GM12878 (cell line): ENCODE data around the gene GORASP1. TPM values are rescaled to one million over a fixed set of nuclear protein-coding genes. Genes with fewer than 3 reads are reported as not detected.

Source experiments
- ATAC-seq: fragments of 200-7000 bp; cut with Tn5 transposase; 3 replicates; pipeline ENCODE4 v1.9.1; 2020; ENCODE audit warnings: mild to moderate bottlenecking, moderate library complexity
- BruUV-seq: library from RNA; stranded (reverse); fragments of 400-500 nt; replicated peaks from 2 replicates; lab custom pipeline; 2021; lab: Mats Ljungman, UMichigan
- CTCF ChIA-PET: fragments of 300-600 bp; sonication (Branson Sonifier 250); formaldehyde crosslinking; extraction: SDS; loops from one replicate; lab custom pipeline; 2021; ENCODE audit warnings: inconsistent platforms; lab: Yijun Ruan, JAX
- POLR2A ChIA-PET: fragments of 350-600 bp; formaldehyde crosslinking; extraction: SDS; loops from one replicate; lab custom pipeline; 2021; ENCODE audit warnings: inconsistent platforms; lab: Charles Lee
- RAD21 ChIA-PET: fragments of 300-600 bp; sonication (Branson Sonifier 250); formaldehyde crosslinking; loops from one replicate; lab custom pipeline; 2023; ENCODE audit warnings: antibody characterized with exemption; ENCODE audit not compliant: unreplicated experiment; lab: Charles Lee
- SMC1A ChIA-PET: fragments of 300-600 bp; sonication (Branson Sonifier 250); formaldehyde crosslinking; loops from one replicate; lab custom pipeline; 2023; ENCODE audit not compliant: unreplicated experiment, uncharacterized antibody; lab: Charles Lee
- DNase-seq: peaks from one replicate; pipeline ENCODE4 v3.0.0-alpha.2; 2011; ENCODE audit warnings: low read depth, low spot score
- FAIRE-seq: peaks from 3 replicates; lab custom pipeline; 2011; peaks lifted over from hg19 to GRCh38; lab: Jason Lieb, UNC
- H2AFZ ChIP-seq: 2 replicates; pipeline ENCODE4 v1.6.0; 2011; ENCODE audit warnings: low read depth, low read length, control low read depth; ENCODE audit not compliant: control insufficient read depth
- H3K27ac ChIP-seq: 2 replicates; pipeline ENCODE4 v1.5.1; 2011; ENCODE audit warnings: control low read depth; ENCODE audit not compliant: control insufficient read depth, insufficient read depth
- H3K27me3 ChIP-seq, 2 experiments: replicated peaks in 1 of 2; 2 replicates each; pipeline versions ENCODE4 v1.6.0 to v1.6.1; 2011; ENCODE audit warnings: low read length in 1 of 2; ENCODE audit not compliant: control insufficient read depth in 2 of 2, insufficient read depth in 2 of 2
- H3K36me3 ChIP-seq, 2 experiments: 2 replicates each; pipeline ENCODE4 v1.5.1; 2011; ENCODE audit warnings: low read length in 1 of 2; ENCODE audit not compliant: control insufficient read depth in 2 of 2, insufficient read depth in 2 of 2
- H3K4me1 ChIP-seq: 2 replicates; pipeline ENCODE4 v1.6.1; 2011; ENCODE audit warnings: mild to moderate bottlenecking, low read length, moderate library complexity, mixed read lengths; ENCODE audit not compliant: control insufficient read depth, insufficient read depth
- H3K4me2 ChIP-seq: 2 replicates; pipeline ENCODE4 v1.6.0; 2011; ENCODE audit warnings: control low read depth; ENCODE audit not compliant: control insufficient read depth, insufficient read depth
- H3K4me3 ChIP-seq: fragments of 200-600 bp; sonication (generic); 2 replicates; pipeline ENCODE4 v1.5.1; 2016
- H3K79me2 ChIP-seq: 2 replicates; pipeline ENCODE4 v1.6.0; 2011; ENCODE audit warnings: low read length; ENCODE audit not compliant: control insufficient read depth, insufficient read depth
- H3K9ac ChIP-seq: 2 replicates; pipeline ENCODE4 v1.8.0; 2011; ENCODE audit warnings: low read length, control low read depth, mixed read lengths; ENCODE audit not compliant: control insufficient read depth, insufficient read depth
- H3K9me3 ChIP-seq: replicated peaks from 3 replicates; pipeline ENCODE4 v1.5.1; 2011; ENCODE audit warnings: mild to moderate bottlenecking, low read length; ENCODE audit not compliant: control insufficient read depth, insufficient read depth
- H4K20me1 ChIP-seq: 2 replicates; pipeline ENCODE4 v1.6.0; 2011; ENCODE audit not compliant: control insufficient read depth, insufficient read depth
- CEBPB ChIP-seq, 2 experiments: fragments of 150-350 bp in 1 of 2; IDR thresholded peaks; 2 replicates each; pipeline ENCODE4 v1.6.1; 2012 to 2014; ENCODE audit warnings: low read depth in 2 of 2, low read length in 2 of 2, borderline replicate concordance in 1 of 2, inconsistent platforms in 1 of 2
- ETV6 ChIP-seq, 2 experiments: fragments of 450-650 bp in 1 of 2; IDR thresholded peaks in 1 of 2; conservative IDR thresholded peaks in 1 of 2; 2 replicates each; pipeline ENCODE4 v1.6.1; 2014; ENCODE audit warnings: antibody characterized with exemption in 1 of 2, borderline replicate concordance in 1 of 2, low read depth in 1 of 2, mild to moderate bottlenecking in 1 of 2, moderate library complexity in 1 of 2
- FOXM1 ChIP-seq: IDR thresholded peaks from 2 replicates; pipeline ENCODE4 v1.6.1; 2012; ENCODE audit warnings: low read depth, mild to moderate bottlenecking, inconsistent platforms, low read length, moderate library complexity
- MTA2 ChIP-seq: fragments of 450-650 bp; IDR thresholded peaks from 2 replicates; pipeline ENCODE4 v1.6.1; 2016; ENCODE audit warnings: low read depth, mild to moderate bottlenecking, moderate library complexity
- MXI1 ChIP-seq: fragments of 150-350 bp; IDR thresholded peaks from 2 replicates; pipeline ENCODE4 v1.6.1; 2011; ENCODE audit warnings: low read depth, mild to moderate bottlenecking, inconsistent platforms, low read length, improper control_type of control experiment
- MYC ChIP-seq: IDR thresholded peaks from 2 replicates; pipeline ENCODE4 v1.6.1; 2011; ENCODE audit warnings: mild to moderate bottlenecking, low read length, moderate library complexity, inconsistent platforms; ENCODE audit not compliant: insufficient read depth, insufficient replicate concordance, insufficient read length, severe bottlenecking
- YBX1 ChIP-seq: fragments of 450-650 bp; IDR thresholded peaks from 2 replicates; pipeline ENCODE4 v1.6.1; 2016; ENCODE audit warnings: antibody characterized with exemption
- ZNF207 ChIP-seq: fragments of 450-650 bp; IDR thresholded peaks from 2 replicates; pipeline ENCODE4 v1.6.1; 2014; ENCODE audit warnings: antibody characterized with exemption, mild to moderate bottlenecking, borderline replicate concordance
- WGBS: methylation state at CpG from one replicate; pipeline ENCODE4 v1.1.6; 2016; ENCODE audit warnings: low lambda C conversion rate; ENCODE audit not compliant: insufficient replicate concordance, insufficient coverage; ENCODE audit errors: missing lambda C conversion rate; 5-methylcytosine and 5-hydroxymethylcytosine counted together
- in situ Hi-C: fragments of 300-500 bp; cut with MboI; formaldehyde crosslinking; loops from 9 replicates; pipeline ENCODE4 v1.14.3; 2018; ENCODE audit warnings: mixed read lengths
- intact Hi-C: fragments of 100-400 bp; cut with micrococcal nuclease; formaldehyde crosslinking; loops from one replicate; pipeline ENCODE4 v1.14.2; 2022; ENCODE audit not compliant: unreplicated experiment
- polyA plus RNA-seq, 11 experiments: library from polyadenylated mRNA; depleted of rRNA in 4 of 11; unstranded in 6 of 11; stranded (reverse) in 5 of 11; fragments of >200 nt; fragmentation: Nextera tagmentation in 4 of 11; fragmentation: Illumina TruSeq in 1 of 11; extraction: Ambion mirVana in 4 of 11; extraction: Trizol in 1 of 11; gene quantifications; 1 replicate in 1 of 11; 2 replicates in 10 of 11; pipeline versions ENCODE4 v1.2.1 to v1.2.3, GENCODE V29; 2011 to 2016; ENCODE audit warnings: inconsistent platforms in 2 of 11, missing spikeins in 2 of 11, low read depth in 1 of 11
- total RNA-seq, 4 experiments: library from RNA; depleted of rRNA in 3 of 4; stranded (reverse); fragments of >200 nt in 3 of 4; fragmentation: Illumina TruSeq in 1 of 4; extraction: Trizol in 1 of 4; gene quantifications; 2 replicates each; pipeline versions ENCODE4 v1.2.1 to v1.2.3, GENCODE V29; 2013 to 2021
- TF ChIP-seq, protein P1 (sequence below): fragments of 450-650 bp; IDR thresholded peaks from 2 replicates; pipeline ENCODE4 v1.6.1; 2017; ENCODE audit warnings: antibody characterized with exemption, mild to moderate bottlenecking, moderate library complexity
- TF ChIP-seq, protein P2 (sequence below): fragments of 450-650 bp; IDR thresholded peaks from 2 replicates; pipeline ENCODE4 v1.6.1; 2017; ENCODE audit warnings: mild to moderate bottlenecking, low read depth, inconsistent platforms; ENCODE audit not compliant: poor library complexity, severe bottlenecking

The GORASP1 gene
- total and polyA plus RNA-seq, 10 of the 15 experiments (the other 5 are each of a cell fraction or from before 2014, with no cell fraction given): 3.6 to 32.7 (median 23.2) TPM

DNA sequence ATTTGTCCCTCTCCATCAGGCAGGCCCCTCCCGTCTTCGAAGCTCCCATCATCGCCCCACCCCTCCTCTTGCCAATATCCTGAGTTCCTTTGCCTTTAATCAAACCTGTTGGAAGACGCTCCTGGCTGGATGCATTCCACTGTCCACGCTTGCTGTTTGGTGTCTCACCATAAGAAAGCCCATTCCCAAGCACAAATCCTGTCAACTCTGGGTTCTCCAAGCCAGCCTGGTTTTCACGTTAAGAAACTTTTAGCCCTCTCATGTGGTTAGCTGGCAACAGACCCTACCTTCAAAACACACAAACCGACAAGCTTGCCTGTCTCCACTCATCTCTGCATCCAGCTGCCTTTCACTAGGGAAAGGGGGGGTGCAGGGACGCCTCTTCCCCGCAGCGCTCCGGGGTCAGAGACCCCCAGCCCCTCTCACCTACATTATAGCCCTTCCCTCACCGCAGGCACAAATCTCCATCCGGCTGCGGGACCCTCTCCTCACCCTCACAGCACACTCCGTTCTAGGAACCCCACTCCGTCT lies 1.1 kb downstream of the GORASP1 start (continued):
- TF ChIP-seq, protein P1, sequence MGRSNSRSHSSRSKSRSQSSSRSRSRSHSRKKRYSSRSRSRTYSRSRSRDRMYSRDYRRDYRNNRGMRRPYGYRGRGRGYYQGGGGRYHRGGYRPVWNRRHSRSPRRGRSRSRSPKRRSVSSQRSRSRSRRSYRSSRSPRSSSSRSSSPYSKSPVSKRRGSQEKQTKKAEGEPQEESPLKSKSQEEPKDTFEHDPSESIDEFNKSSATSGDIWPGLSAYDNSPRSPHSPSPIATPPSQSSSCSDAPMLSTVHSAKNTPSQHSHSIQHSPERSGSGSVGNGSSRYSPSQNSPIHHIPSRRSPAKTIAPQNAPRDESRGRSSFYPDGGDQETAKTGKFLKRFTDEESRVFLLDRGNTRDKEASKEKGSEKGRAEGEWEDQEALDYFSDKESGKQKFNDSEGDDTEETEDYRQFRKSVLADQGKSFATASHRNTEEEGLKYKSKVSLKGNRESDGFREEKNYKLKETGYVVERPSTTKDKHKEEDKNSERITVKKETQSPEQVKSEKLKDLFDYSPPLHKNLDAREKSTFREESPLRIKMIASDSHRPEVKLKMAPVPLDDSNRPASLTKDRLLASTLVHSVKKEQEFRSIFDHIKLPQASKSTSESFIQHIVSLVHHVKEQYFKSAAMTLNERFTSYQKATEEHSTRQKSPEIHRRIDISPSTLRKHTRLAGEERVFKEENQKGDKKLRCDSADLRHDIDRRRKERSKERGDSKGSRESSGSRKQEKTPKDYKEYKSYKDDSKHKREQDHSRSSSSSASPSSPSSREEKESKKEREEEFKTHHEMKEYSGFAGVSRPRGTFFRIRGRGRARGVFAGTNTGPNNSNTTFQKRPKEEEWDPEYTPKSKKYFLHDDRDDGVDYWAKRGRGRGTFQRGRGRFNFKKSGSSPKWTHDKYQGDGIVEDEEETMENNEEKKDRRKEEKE: no peak
- TF ChIP-seq ZNF207 (no peak), MXI1 (no peak), ETV6 (conservative IDR thresholded peaks at IDR 0.05 in 1 of 2, IDR thresholded peaks at IDR 0.05 in 1 of 2; ENCODE audit: borderline replicate concordance in 1 of 2, low read depth in 1 of 2) (no peak), YBX1 (no peak)

- H3K27me3 ChIP-seq: no peaks in the 10 kb centered on the region
- no peaks in the 10 kb centered on the region; a peak in 2 of 4 replicates for H3K36me3 ChIP-seq
- H4K20me1 ChIP-seq: no peaks in the 10 kb centered on the region; the same call in 1 of the 2 replicates
- H3K9me3 ChIP-seq: no peaks in the 10 kb centered on the region
- TF ChIP-seq, protein P2, sequence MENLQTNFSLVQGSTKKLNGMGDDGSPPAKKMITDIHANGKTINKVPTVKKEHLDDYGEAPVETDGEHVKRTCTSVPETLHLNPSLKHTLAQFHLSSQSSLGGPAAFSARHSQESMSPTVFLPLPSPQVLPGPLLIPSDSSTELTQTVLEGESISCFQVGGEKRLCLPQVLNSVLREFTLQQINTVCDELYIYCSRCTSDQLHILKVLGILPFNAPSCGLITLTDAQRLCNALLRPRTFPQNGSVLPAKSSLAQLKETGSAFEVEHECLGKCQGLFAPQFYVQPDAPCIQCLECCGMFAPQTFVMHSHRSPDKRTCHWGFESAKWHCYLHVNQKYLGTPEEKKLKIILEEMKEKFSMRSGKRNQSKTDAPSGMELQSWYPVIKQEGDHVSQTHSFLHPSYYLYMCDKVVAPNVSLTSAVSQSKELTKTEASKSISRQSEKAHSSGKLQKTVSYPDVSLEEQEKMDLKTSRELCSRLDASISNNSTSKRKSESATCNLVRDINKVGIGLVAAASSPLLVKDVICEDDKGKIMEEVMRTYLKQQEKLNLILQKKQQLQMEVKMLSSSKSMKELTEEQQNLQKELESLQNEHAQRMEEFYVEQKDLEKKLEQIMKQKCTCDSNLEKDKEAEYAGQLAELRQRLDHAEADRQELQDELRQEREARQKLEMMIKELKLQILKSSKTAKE: no peak
- TF ChIP-seq ZNF207 (no peak), CEBPB (IDR thresholded peaks at IDR 0.05; ENCODE audit: borderline replicate concordance in 1 of 2, low read depth in 2 of 2, low read length in 2 of 2) (no peak), MYC (no peak), FOXM1 (no peak), MTA2 (no peak)
- TF ChIP-seq, all 136 proteins: peak for 0
- in situ Hi-C loops: no loop called here
- CTCF ChIA-PET: interaction anchor here (0.9 to 5.6 kb wide), 9 partner anchors 12 to 186 kb away, joined by 3 to 39 read pairs (median 5); no protein-coding TSS in a partner anchor
- POLR2A ChIA-PET: interaction anchor here (0.8 to 1.3 kb wide), 2 partner anchors 44 to 49 kb away, joined by 3 to 5 read pairs; no protein-coding TSS in a partner anchor
- DNase-seq (no peak), FAIRE-seq (no peak), ATAC-seq (no peak)
- H3K4me1 ChIP-seq: peaks cover 27% of the 10 kb centered on the region
- BruUV-seq: TSS peak; percentile 66
- SMC1A ChIA-PET: interaction anchor here (0.6 to 2.9 kb wide), 13 partner anchors 17 to 186 kb away, joined by 3 to 8 read pairs (median 4); no protein-coding TSS in a partner anchor
- H3K27ac ChIP-seq: no peak overlapping the region
- H3K4me2 ChIP-seq: peak overlapping the region; percentile 100; the same call in 1 of the 2 replicates
- WGBS: 37% methylated on average over 3 of the region's 3 CpGs
- peak overlapping the region; percentile 91; the same call in 1 of the 2 replicates for H3K4me3 ChIP-seq
- no peak overlapping the region for H2AFZ ChIP-seq
- H3K79me2 ChIP-seq: peaks cover 14% of the 10 kb centered on the region
- intact Hi-C loops: no loop called here
- H3K9ac ChIP-seq: no peak overlapping the region; the same call in 1 of the 2 replicates
- RAD21 ChIA-PET: interaction anchor here (1.1 to 2.2 kb wide), 3 partner anchors 21 to 183 kb away, joined by 3 to 7 read pairs (median 6); no protein-coding TSS in a partner anchor
These were observed 1.8 kb downstream of the GORASP1 start for GRCh38 chr3:39105687-39106063.
